ENCODE results near the gene CCDC196.
"Not testable (repeated sequence)": the region's sequence is repeated elsewhere in the genome, so short reads cannot be mapped to it uniquely, and the experiment has no call there.

Gene CCDC196

GRCh38 chr14:66543996-66544395 is 57.8 kb downstream of the CCDC196 start:
- no peaks in the 10 kb centered on the region for H3K27me3 Mint-ChIP-seq (ENCODE audit: low read depth, poor library complexity)
- no peak overlapping the region for H3K4me3 Mint-ChIP-seq
- H3K27ac Mint-ChIP-seq: no peak overlapping the region
- no peaks in the 10 kb centered on the region for H3K4me1 Mint-ChIP-seq
- peaks cover 28% of the 10 kb centered on the region for H3K9me3 Mint-ChIP-seq
- TF ChIP-seq CTCF (IDR thresholded peaks at IDR 0.05): no peak
- DNase-seq: no peak
- H3K36me3 Mint-ChIP-seq (ENCODE audit: low read depth): peaks cover 21% of the 10 kb centered on the region

GRCh38 chr14:66545191-66545590 is 59.0 kb downstream of the CCDC196 start:
- H3K4me3 Mint-ChIP-seq; H3K4me1 Mint-ChIP-seq; DNase-seq; H3K27me3 Mint-ChIP-seq (ENCODE audit: low read depth, poor library complexity); H3K27ac Mint-ChIP-seq: not testable (repeated sequence)
- Mint-ChIP-seq H3K9me3 (peaks cover 28% of the 10 kb centered on the region), H3K36me3 (ENCODE audit: low read depth) (peaks cover 32% of the 10 kb centered on the region)

- DNase-seq; H3K4me1 Mint-ChIP-seq; H3K27ac Mint-ChIP-seq; H3K27me3 Mint-ChIP-seq (ENCODE audit: low read depth, poor library complexity); H3K4me3 Mint-ChIP-seq: not testable (repeated sequence)
- H3K9me3 Mint-ChIP-seq: peaks cover 31% of the 10 kb centered on the region
- H3K36me3 Mint-ChIP-seq (ENCODE audit: low read depth): peaks cover 37% of the 10 kb centered on the region
These were observed 59.6 kb downstream of the CCDC196 start for GRCh38 chr14:66545751-66546150.
